ENCODE measurements around the gene PARP11. TPM values are rescaled to one million over a fixed set of nuclear protein-coding genes. Genes with fewer than 3 reads are reported as not detected.

Gene PARP11
- total RNA-seq, 1 experiment from 2014 or later, result 11.3 TPM

GRCh38 chr12:3912863-3913262 is 39.7 kb upstream of the PARP11 start:
- Mint-ChIP-seq H3K36me3 (ENCODE audit: insufficient read depth in 1 of 3, low read depth in 3 of 3) (peaks cover 11 to 17% (median 14%) of the 10 kb centered on the region in 3 experiments), H3K27ac (no peak overlapping the region), H3K4me3 (no peak overlapping the region), H3K9me3 (peaks cover 14 to 20% of the 10 kb centered on the region in 2 experiments), H3K27me3 (ENCODE audit: low read depth) (peaks cover 18% of the 10 kb centered on the region), H3K4me1 (peaks cover 16 to 21% of the 10 kb centered on the region in 2 experiments)
- no CpG with 5 or more reads among the region's 3 CpGs for WGBS (ENCODE audit: extremely low coverage, insufficient read length, low lambda C conversion rate)
- no peak overlapping the region for H3K56ac ChIP-seq (ENCODE audit: insufficient read length, low read depth, low read length)
- no peaks in the 10 kb centered on the region for H3K23me2 ChIP-seq (ENCODE audit: insufficient read length, low read depth, low read length, poor library complexity, severe bottlenecking)
- no peak overlapping the region for H3K4ac ChIP-seq (ENCODE audit: low read depth, low read length)
- no peak overlapping the region for H3K27ac ChIP-seq (ENCODE audit: insufficient read length, low read depth, low read length)
- H4K5ac ChIP-seq (ENCODE audit: insufficient read length, low read depth, low read length), result no peak overlapping the region
- H2AK5ac ChIP-seq (ENCODE audit: insufficient read length, low read length), result no peak overlapping the region
- no peaks in the 10 kb centered on the region; the same call in 1 of the 2 replicates for H3K27me3 ChIP-seq (ENCODE audit: insufficient read depth, low read length)
- H3K79me1 ChIP-seq (ENCODE audit: insufficient read depth, low read depth, low read length, poor library complexity, severe bottlenecking), result no peaks in the 10 kb centered on the region
- no peak for DNase-seq
- H3K4me1 ChIP-seq (ENCODE audit: insufficient read depth, low read length), result no peaks in the 10 kb centered on the region; the same call in 1 of the 2 replicates
- no peak overlapping the region for H3K23ac ChIP-seq (ENCODE audit: insufficient read length, low read depth, low read length)
- no peak overlapping the region for H2BK20ac ChIP-seq (ENCODE audit: low read depth, low read length, poor library complexity, severe bottlenecking)
- no peaks in the 10 kb centered on the region for H3K79me2 ChIP-seq (ENCODE audit: insufficient read depth, low read length)
- H4K8ac ChIP-seq (replicated peaks; ENCODE audit: insufficient read length, low read depth, low read length), result no peak overlapping the region
- H3K4me2 ChIP-seq (ENCODE audit: insufficient read depth, insufficient read length, low read length), result no peak overlapping the region
- H3K9me3 ChIP-seq (ENCODE audit: control insufficient read depth, low read depth, low read length), result no peaks in the 10 kb centered on the region
- no peak overlapping the region for H3K14ac ChIP-seq (ENCODE audit: insufficient read depth, low read length)
- H4K20me1 ChIP-seq (ENCODE audit: control insufficient read depth, insufficient read depth, insufficient read length), result no peaks in the 10 kb centered on the region
- H2BK12ac ChIP-seq (ENCODE audit: insufficient read length, low read depth, low read length), result no peak overlapping the region
- no peak overlapping the region for H2BK5ac ChIP-seq (ENCODE audit: insufficient read length, low read length)
- no peak overlapping the region for H3K9ac ChIP-seq (ENCODE audit: extremely low read depth, insufficient read length, low read length)
- H3T11ph ChIP-seq (ENCODE audit: low read length), result no peak overlapping the region
- TF ChIP-seq CTCF (conservative IDR thresholded peaks at IDR 0.05), result no peak
- H3K18ac ChIP-seq (ENCODE audit: insufficient read length, low read depth, low read length), result no peak overlapping the region
- no peak overlapping the region for H2BK120ac ChIP-seq (ENCODE audit: low read depth, low read length, poor library complexity, severe bottlenecking)
- H4K91ac ChIP-seq (ENCODE audit: insufficient read length, low read depth, low read length), result no peak overlapping the region
- no peak overlapping the region for H2AFZ ChIP-seq (ENCODE audit: low read length)
- no peak overlapping the region for H2BK15ac ChIP-seq (ENCODE audit: low read depth, low read length)

Measured in H9 (cell line).